H1 (cell line): ENCODE data around the gene SKP2. TPM values are rescaled to one million over a fixed set of nuclear protein-coding genes. Genes with fewer than 3 reads are reported as not detected.

ENCODE experiments used
- CTCF ChIA-PET: fragments of 300-600 bp; sonication (Branson Sonifier 250); formaldehyde crosslinking; loops from one replicate; lab custom pipeline; 2021; ENCODE audit not compliant: partially characterized antibody; lab: Charles Lee
- POLR2A ChIA-PET: fragments of 300-600 bp; sonication (Branson Sonifier 250); formaldehyde crosslinking; loops from one replicate; lab custom pipeline; 2021; ENCODE audit warnings: inconsistent platforms; ENCODE audit not compliant: partially characterized antibody; lab: Charles Lee
- DNase-seq, 2 experiments: peaks; one replicate each; pipeline versions ENCODE4 v3.0.0 to v3.0.0-alpha.2; 2010 to 2022; ENCODE audit warnings: low spot score in 2 of 2, low read depth in 1 of 2, mixed read lengths in 1 of 2
- FAIRE-seq: peaks from 2 replicates; lab custom pipeline; 2011; peaks lifted over from hg19 to GRCh38; lab: Jason Lieb, UNC
- H2AFZ ChIP-seq: 2 replicates; pipeline ENCODE4 v1.8.1; 2012; ENCODE audit warnings: low read length, inconsistent platforms
- H2AK5ac ChIP-seq: 2 replicates; pipeline ENCODE4 v1.6.1; 2013; ENCODE audit warnings: low read depth, low read length
- H2BK120ac ChIP-seq: replicated peaks from 2 replicates; pipeline ENCODE3; 2013; ENCODE audit warnings: low read depth, low read length, inconsistent platforms
- H2BK12ac ChIP-seq: 2 replicates; pipeline ENCODE4 v1.6.1; 2013; ENCODE audit warnings: low read depth, low read length
- H2BK15ac ChIP-seq: 2 replicates; pipeline ENCODE4 v1.6.1; 2013; ENCODE audit warnings: low read length
- H2BK20ac ChIP-seq: 2 replicates; pipeline ENCODE4 v1.6.1; 2013; ENCODE audit warnings: low read length
- H2BK5ac ChIP-seq: 2 replicates; pipeline ENCODE4 v1.6.1; 2013; ENCODE audit warnings: low read depth, low read length
- H3K14ac ChIP-seq: 2 replicates; pipeline ENCODE4 v1.6.1; 2013; ENCODE audit warnings: inconsistent platforms; ENCODE audit not compliant: insufficient read length
- H3K18ac ChIP-seq: 2 replicates; pipeline ENCODE4 v1.6.1; 2013; ENCODE audit warnings: low read length; ENCODE audit errors: extremely low read depth
- H3K23ac ChIP-seq: 2 replicates; pipeline ENCODE4 v1.6.1; 2013; ENCODE audit warnings: inconsistent platforms; ENCODE audit not compliant: insufficient read length
- H3K23me2 ChIP-seq: 2 replicates; pipeline ENCODE4 v1.6.1; 2013; ENCODE audit warnings: low read depth, low read length
- H3K27ac ChIP-seq: 2 replicates; pipeline ENCODE4 v1.6.1; 2011; ENCODE audit warnings: low read depth, low read length, inconsistent platforms
- H3K27me3 ChIP-seq, 4 experiments: replicated peaks in 1 of 4; 1 replicate in 1 of 4; 2 replicates in 3 of 4; pipeline versions ENCODE4 v1.6.1 to v1.8.1; 2011 to 2013; ENCODE audit warnings: low read length in 3 of 4, mild to moderate bottlenecking in 3 of 4, inconsistent platforms in 2 of 4, mixed read lengths in 2 of 4, moderate library complexity in 1 of 4; ENCODE audit not compliant: control insufficient read depth in 3 of 4, insufficient read depth in 3 of 4; ENCODE audit errors: extremely low read depth in 1 of 4
- H3K36me3 ChIP-seq, 4 experiments: 2 replicates each; pipeline versions ENCODE4 v1.6.1 to v1.8.1; 2011 to 2013; ENCODE audit warnings: mild to moderate bottlenecking in 4 of 4, low read length in 3 of 4, moderate library complexity in 2 of 4, control low read depth in 1 of 4, inconsistent platforms in 1 of 4; ENCODE audit not compliant: insufficient read depth in 4 of 4, control insufficient read depth in 2 of 4
- H3K4ac ChIP-seq: replicated peaks from 2 replicates; pipeline ENCODE3; 2013; ENCODE audit warnings: low read length, low read depth, mixed read lengths, inconsistent platforms; ENCODE audit not compliant: insufficient read length
- H3K4me1 ChIP-seq, 4 experiments: replicated peaks in 1 of 4; 1 replicate in 1 of 4; 2 replicates in 3 of 4; pipeline versions ENCODE4 v1.6.1 to v1.8.1; 2011 to 2013; ENCODE audit warnings: low read length in 3 of 4, inconsistent platforms in 2 of 4, mixed read lengths in 1 of 4; ENCODE audit not compliant: insufficient read depth in 4 of 4, control insufficient read depth in 3 of 4
- H3K4me2 ChIP-seq, 2 experiments: 2 replicates each; pipeline versions ENCODE4 v1.6.1 to v1.8.1; 2011 to 2013; ENCODE audit warnings: low read depth in 2 of 2, low read length in 2 of 2, control low read depth in 1 of 2, inconsistent platforms in 1 of 2, mild to moderate bottlenecking in 1 of 2; ENCODE audit not compliant: insufficient read depth in 1 of 2
- H3K4me3 ChIP-seq, 4 experiments: fragments of 200-600, 300-600 bp in 1 of 4; sonication (generic), shearing (Covaris generic), sonication (Bioruptor Twin) in 1 of 4; 2 replicates each; pipeline versions ENCODE4 v1.5.1 to v1.8.1; 2011 to 2016; ENCODE audit warnings: low read length in 4 of 4, low read depth in 3 of 4, control low read depth in 2 of 4, inconsistent platforms in 2 of 4, mild to moderate bottlenecking in 2 of 4, mixed read lengths in 1 of 4, moderate library complexity in 1 of 4; ENCODE audit not compliant: insufficient read depth in 2 of 4; ENCODE audit errors: extremely low read depth in 1 of 4
- H3K56ac ChIP-seq: replicated peaks from 2 replicates; pipeline ENCODE3; 2013; ENCODE audit warnings: low read depth, mild to moderate bottlenecking, mixed read lengths, low read length, inconsistent platforms; ENCODE audit not compliant: insufficient read length
- H3K79me1 ChIP-seq: 2 replicates; pipeline ENCODE4 v1.6.1; 2013; ENCODE audit warnings: low read depth, low read length, control low read depth
- H3K79me2 ChIP-seq, 2 experiments: 2 replicates each; pipeline versions ENCODE4 v1.6.1 to v1.8.1; 2012 to 2013; ENCODE audit warnings: low read length in 2 of 2, mild to moderate bottlenecking in 2 of 2, inconsistent platforms in 1 of 2; ENCODE audit not compliant: insufficient read depth in 2 of 2, control insufficient read depth in 1 of 2
- H3K9ac ChIP-seq, 4 experiments: replicated peaks in 1 of 4; 1 replicate in 1 of 4; 2 replicates in 3 of 4; pipeline versions ENCODE4 v1.6.1 to v1.8.1; 2011 to 2013; ENCODE audit warnings: low read depth in 3 of 4, low read length in 3 of 4, control low read depth in 2 of 4, mild to moderate bottlenecking in 2 of 4, moderate library complexity in 2 of 4, inconsistent platforms in 1 of 4; ENCODE audit errors: extremely low read depth in 1 of 4
- H3K9me3 ChIP-seq, 2 experiments: 2 replicates each; pipeline versions ENCODE4 v1.6.1 to v1.8.1; 2012 to 2013; ENCODE audit warnings: mild to moderate bottlenecking in 2 of 2, moderate library complexity in 2 of 2, control low read depth in 1 of 2, inconsistent platforms in 1 of 2, low read depth in 1 of 2, low read length in 1 of 2, mixed read lengths in 1 of 2; ENCODE audit not compliant: insufficient read depth in 2 of 2
- H4K20me1 ChIP-seq, 2 experiments: replicated peaks in 1 of 2; 2 replicates each; pipeline versions ENCODE3 to v1.8.1; 2011 to 2013; ENCODE audit warnings: inconsistent platforms in 2 of 2, low read length in 2 of 2, mild to moderate bottlenecking in 1 of 2; ENCODE audit not compliant: insufficient read depth in 2 of 2, control insufficient read depth in 1 of 2
- H4K5ac ChIP-seq: 2 replicates; pipeline ENCODE4 v1.6.1; 2013; ENCODE audit warnings: low read length, low read depth, mixed read lengths, inconsistent platforms; ENCODE audit not compliant: insufficient read length
- H4K8ac ChIP-seq: 2 replicates; pipeline ENCODE4 v1.8.0; 2013; ENCODE audit warnings: mild to moderate bottlenecking, moderate library complexity, low read length, inconsistent platforms; ENCODE audit not compliant: insufficient read depth; ENCODE audit errors: extremely low read depth
- H4K91ac ChIP-seq: replicated peaks from 2 replicates; pipeline ENCODE3; 2013; ENCODE audit warnings: low read length, mixed read lengths, inconsistent platforms; ENCODE audit not compliant: insufficient read length
- ATF2 ChIP-seq: IDR thresholded peaks from 2 replicates; pipeline ENCODE4 v1.6.1; 2012; ENCODE audit warnings: low read length, inconsistent platforms
- BCL11A ChIP-seq, 2 experiments: IDR thresholded peaks; one replicate each; pipeline ENCODE4 v1.6.1; 2011; ENCODE audit warnings: low read depth in 2 of 2, low read length in 2 of 2, mild to moderate bottlenecking in 2 of 2
- EGR1 ChIP-seq: IDR thresholded peaks from 2 replicates; pipeline ENCODE4 v1.6.1; 2011; ENCODE audit warnings: low read depth, low read length, borderline replicate concordance
- HDAC6 ChIP-seq: IDR thresholded peaks from one replicate; pipeline ENCODE4 v1.7.1; 2012; ENCODE audit warnings: low read depth, mild to moderate bottlenecking, inconsistent platforms, low read length, moderate library complexity
- NANOG ChIP-seq: IDR thresholded peaks from 2 replicates; pipeline ENCODE4 v1.6.1; 2011; ENCODE audit warnings: low read length, low read depth, mild to moderate bottlenecking, inconsistent platforms; ENCODE audit not compliant: insufficient read depth, poor library complexity, severe bottlenecking
- POU5F1 ChIP-seq: IDR thresholded peaks from 2 replicates; pipeline ENCODE4 v1.6.1; 2011; ENCODE audit warnings: low read depth, mild to moderate bottlenecking, low read length, moderate library complexity
- RBBP5 ChIP-seq: IDR thresholded peaks from 2 replicates; pipeline ENCODE4 v1.7.1; 2012; ENCODE audit warnings: low read depth, mild to moderate bottlenecking, inconsistent platforms, low read length, moderate library complexity, borderline replicate concordance
- SIRT6 ChIP-seq: IDR thresholded peaks from one replicate; pipeline ENCODE4 v1.7.1; 2012; ENCODE audit warnings: low read length, inconsistent platforms
- SP2 ChIP-seq: IDR thresholded peaks from 2 replicates; pipeline ENCODE4 v1.6.1; 2012; ENCODE audit warnings: mild to moderate bottlenecking, low read length, inconsistent platforms
- TAF7 ChIP-seq: optimal IDR thresholded peaks from 2 replicates; pipeline ENCODE3; 2011; ENCODE audit warnings: low read depth, mild to moderate bottlenecking, inconsistent platforms, low read length, moderate library complexity, borderline replicate concordance
- TEAD4 ChIP-seq: IDR thresholded peaks from 2 replicates; pipeline ENCODE4 v1.6.1; 2012; ENCODE audit warnings: low read depth, low read length, inconsistent platforms, mixed read lengths
- YY1 ChIP-seq: IDR thresholded peaks from 2 replicates; pipeline ENCODE4 v1.6.1; 2011; ENCODE audit warnings: low read depth, mild to moderate bottlenecking, low read length
- polyA plus RNA-seq, 7 experiments: library from polyadenylated mRNA; depleted of rRNA in 3 of 7; stranded (reverse) in 5 of 7; unstranded in 2 of 7; fragments of >200 nt in 5 of 7; fragments of 200-250 nt in 2 of 7; gene quantifications; 1 replicate in 5 of 7; 2 replicates in 1 of 7; 4 replicates in 1 of 7; pipeline versions ENCODE4 v1.2.1 to v1.2.3, GENCODE V29; 2011 to 2013; ENCODE audit warnings: missing spikeins in 2 of 7, mixed read lengths in 2 of 7
- total RNA-seq: library from RNA; stranded (reverse); fragmentation: NEBNext Ultra II Directional; extraction: Animal tissue kit (Norgen Biotek cat#: 25700); gene quantifications from 2 replicates; pipeline ENCODE4 v1.2.1, GENCODE V29; 2021

The SKP2 gene
- total and polyA plus RNA-seq, 2 of the 8 experiments (the other 6 are each of a cell fraction or from before 2014, with no cell fraction given), result 49.9 to 104 TPM

- H3K27me3 ChIP-seq, result no peaks in the 10 kb centered on the region
- no peak overlapping the region for H3K27ac ChIP-seq
- H3K23me2 ChIP-seq, result no peaks in the 10 kb centered on the region
- no peak overlapping the region for H2BK20ac ChIP-seq
- FAIRE-seq (no peak), DNase-seq (no peak)
- H3K23ac ChIP-seq, result no peak overlapping the region
- H3K79me2 ChIP-seq, result no peaks in the 10 kb centered on the region
- H3K4me2 ChIP-seq, result no peak overlapping the region
- H3K9ac ChIP-seq, result no peak overlapping the region
- TF ChIP-seq POU5F1 (no peak), NANOG (no peak), RBBP5 (no peak), SP2 (no peak), TAF7 (no peak), SIRT6 (no peak), ATF2 (no peak), EGR1 (no peak), TEAD4 (no peak), HDAC6 (no peak), BCL11A (IDR thresholded peaks at IDR 0.05; ENCODE audit: low read depth in 2 of 2, low read length in 2 of 2) (no peak), YY1 (no peak)
- no peak overlapping the region for H2AK5ac ChIP-seq
- H2BK120ac ChIP-seq, result no peak overlapping the region
- no peaks in the 10 kb centered on the region for H3K36me3 ChIP-seq
- H3K18ac ChIP-seq, result no peak overlapping the region
- peaks cover 0 to 1% of the 10 kb centered on the region in 2 experiments for H4K20me1 ChIP-seq
- no peak overlapping the region for H3K4ac ChIP-seq
- ChIA-PET CTCF (no interaction called here), POLR2A (no interaction called here)
- no peak overlapping the region for H4K91ac ChIP-seq
- no peak overlapping the region for H3K56ac ChIP-seq
- no peak overlapping the region for H3K14ac ChIP-seq
- H3K4me1 ChIP-seq, result no peaks in the 10 kb centered on the region
- no peaks in the 10 kb centered on the region for H3K9me3 ChIP-seq
- no peak overlapping the region for H2BK15ac ChIP-seq
- H2BK12ac ChIP-seq, result no peak overlapping the region
- H4K5ac ChIP-seq, result no peak overlapping the region
- H2BK5ac ChIP-seq, result no peak overlapping the region
- no peak overlapping the region for H4K8ac ChIP-seq
- H3K4me3 ChIP-seq, result no peak overlapping the region
- H3K79me1 ChIP-seq, result no peaks in the 10 kb centered on the region
- no peak overlapping the region for H2AFZ ChIP-seq
Observed at GRCh38 chr5:36136581-36136980, 15.3 kb upstream of the SKP2 start.
